Head of caudate nucleus (tissue), 42 donors: ENCODE measurements around the gene EHMT2.
"Not testable (repeated sequence)": the region's sequence is repeated elsewhere in the genome, so short reads cannot be mapped to it uniquely, and the experiment has no call there.

Source experiments
- DNase-seq, 42 donors: peaks; one replicate each; pipeline versions ENCODE4 v3.0.0 to v3.0.0-alpha.2; 2020 to 2021; ENCODE audit warnings: mixed read lengths in 7 of 42
- intact Hi-C: fragments of 100-400 bp; cut with DNase I; formaldehyde crosslinking; loops from one replicate; pipeline ENCODE4 v1.15.0; 2022

EHMT2 gene

DNA sequence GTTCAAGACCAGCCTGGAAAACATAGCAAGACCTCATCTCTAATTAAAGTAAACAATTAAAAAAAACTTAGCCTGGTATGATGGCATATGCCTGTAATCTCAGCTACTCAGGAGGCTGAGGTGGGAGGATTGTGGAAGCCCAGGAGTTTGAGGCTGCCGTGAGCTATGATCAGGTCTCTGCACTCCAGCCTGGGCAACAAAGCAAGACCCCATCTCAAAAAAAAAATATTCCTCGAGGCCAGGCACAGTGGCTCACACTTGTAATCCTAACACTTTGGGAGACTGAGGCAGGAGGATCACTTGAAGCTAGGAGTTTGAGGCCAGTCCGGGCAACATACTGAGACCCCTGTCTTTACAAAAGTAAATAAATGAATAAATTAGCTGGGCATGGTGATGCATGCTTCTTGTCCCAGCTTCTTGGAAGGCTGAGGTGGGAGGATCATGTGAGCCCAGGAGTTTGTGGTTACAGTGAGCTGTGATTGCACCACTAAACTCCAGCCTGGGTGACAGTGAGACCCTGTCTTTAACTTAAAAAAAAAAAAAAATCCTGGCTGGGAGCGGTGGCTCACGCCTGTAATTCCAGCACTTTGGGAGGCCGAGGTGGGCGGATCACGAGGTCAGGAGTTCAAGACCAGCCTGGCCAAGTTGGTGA is 20.7 kb upstream of the EHMT2 start:
- DNase-seq = no peak
- intact Hi-C loops = no loop called here

DNA sequence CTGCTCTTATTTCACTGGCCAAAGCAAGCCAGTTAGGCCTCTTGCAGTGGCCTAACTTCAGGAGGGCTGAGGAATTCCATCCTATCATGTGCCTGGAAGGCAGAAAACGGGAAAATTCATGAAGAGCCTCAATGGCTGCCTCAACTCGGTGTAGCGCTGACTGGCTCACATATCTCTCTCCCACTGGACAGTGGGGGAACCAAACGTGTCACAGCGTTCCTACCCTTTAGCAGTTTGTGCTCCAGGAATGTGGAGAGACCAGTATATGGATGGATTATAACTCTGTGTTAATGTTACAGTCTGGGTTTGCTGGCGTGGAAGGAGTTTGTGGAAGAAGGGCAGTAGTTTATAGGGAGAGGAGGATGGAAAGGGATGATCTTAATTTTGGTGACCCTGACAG is 18.3 kb upstream of the EHMT2 start:
- intact Hi-C loops = no loop called here
- DNase-seq = no peak

DNA sequence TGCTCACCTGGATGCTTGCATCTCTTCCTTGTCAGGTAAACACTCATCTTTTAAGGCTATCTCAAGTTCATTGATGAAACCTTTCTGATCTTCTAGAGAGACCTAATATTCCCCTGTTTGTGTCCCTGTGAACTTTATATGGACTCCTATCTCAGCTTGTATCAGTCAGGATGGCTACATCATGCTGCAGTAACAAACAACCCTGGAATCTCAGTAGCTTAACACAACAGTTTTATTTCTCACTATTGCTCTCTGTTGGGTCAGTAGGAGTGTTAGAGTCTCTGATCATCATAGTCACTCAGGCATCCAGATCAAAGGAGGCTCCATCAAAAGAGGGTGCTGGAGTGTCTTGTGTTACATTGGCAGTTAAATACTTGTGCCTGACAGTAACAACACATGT is 17.9 kb upstream of the EHMT2 start:
- DNase-seq = no peak
- intact Hi-C loops = no loop called here

DNA sequence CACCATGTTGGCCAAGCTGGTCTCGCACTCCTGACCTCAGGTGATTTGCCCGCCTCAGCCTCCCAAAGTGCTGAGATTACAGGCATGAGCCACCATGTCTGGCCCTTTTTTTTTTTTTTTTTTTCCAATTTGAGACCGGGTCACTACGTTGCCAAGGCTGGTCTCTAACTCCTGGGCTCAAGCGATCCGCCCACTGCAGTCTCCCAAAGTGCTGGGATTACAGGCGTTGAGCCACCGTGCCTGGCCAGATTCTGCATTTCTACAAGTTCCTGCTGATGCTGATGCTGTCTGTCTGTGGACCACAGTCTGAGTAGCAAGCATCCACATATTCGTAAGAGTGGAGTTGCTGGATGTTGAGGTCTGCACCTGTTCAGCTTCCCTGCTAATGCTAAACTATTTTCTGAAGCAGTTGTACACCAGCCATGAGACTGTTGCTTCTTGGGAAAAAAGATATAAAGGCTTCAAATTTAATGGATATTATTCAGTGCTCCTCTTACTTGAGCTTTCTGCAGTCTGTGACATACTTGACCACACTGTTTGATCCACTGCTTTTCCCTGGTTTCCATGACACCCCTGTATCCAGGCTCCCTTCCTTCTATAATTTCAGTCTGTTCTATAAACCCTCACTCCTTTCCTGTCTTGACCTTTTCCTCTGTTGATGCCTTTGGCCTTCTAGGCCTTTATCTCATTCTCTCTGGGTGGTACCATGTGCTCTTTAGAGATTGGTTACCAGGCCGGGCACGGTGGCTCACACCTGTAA is 14.5 kb upstream of the EHMT2 start:
- intact Hi-C loops = no loop called here
- no peak for DNase-seq

DNA sequence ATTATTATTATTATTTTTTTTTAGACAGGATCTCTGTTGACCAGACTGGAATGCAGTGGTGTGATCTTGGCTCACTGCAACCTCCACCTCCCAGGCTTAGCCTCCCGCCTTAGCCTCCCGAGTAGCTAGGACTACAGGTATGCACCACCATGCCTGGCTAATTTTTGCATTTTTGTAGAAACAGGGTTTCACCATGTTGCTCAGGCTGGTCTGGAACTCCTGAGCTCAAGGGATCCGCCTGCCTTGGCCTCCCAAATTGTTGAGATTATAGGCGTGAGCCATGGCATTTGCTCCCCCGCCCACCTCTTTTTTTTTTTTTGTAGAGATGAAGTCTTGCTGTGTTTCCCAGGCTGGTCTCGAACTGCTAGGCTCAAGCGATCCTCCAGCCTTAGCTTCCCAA is 11.8 kb upstream of the EHMT2 start:
- DNase-seq, intact Hi-C loops: not testable (repeated sequence)

DNA sequence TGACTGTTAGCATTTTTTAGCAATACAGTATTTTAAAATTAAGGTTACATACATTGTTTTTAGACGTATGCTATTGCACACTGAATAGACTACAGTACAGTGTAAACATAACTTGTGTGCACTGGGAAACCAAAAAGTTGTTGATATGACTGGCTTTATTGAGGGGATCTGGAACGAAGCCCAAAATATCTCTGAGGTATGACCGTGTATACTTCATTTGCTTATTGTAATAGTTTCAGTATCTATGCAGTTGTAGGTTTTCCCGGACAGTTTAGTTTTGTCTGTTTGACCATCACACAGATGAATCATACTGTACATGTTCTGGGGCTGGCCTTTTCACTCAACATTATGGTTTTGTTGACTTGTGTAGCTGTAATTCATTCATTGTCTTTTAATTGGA is 11.3 kb upstream of the EHMT2 start:
- no peak for DNase-seq
- intact Hi-C loops = no loop called here

DNA sequence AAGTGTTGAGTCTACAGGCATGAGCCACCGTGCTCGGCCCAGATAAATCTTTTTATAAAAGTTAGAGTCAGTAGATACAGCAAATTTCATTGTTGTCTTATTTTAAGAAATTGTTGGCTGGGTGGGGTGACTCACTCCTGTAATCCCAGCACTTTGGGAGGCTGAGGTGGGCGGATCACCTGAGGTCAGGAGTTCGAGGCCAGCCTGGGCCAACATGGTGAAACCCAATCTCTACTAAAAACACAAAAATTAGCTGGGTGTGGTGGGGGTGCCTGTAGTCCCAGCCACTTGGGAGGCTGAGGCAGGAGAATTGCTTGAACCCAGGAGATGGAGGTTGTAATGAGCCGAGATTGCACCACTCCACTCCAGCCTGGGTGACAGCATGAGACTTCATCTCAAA is 10.8 kb upstream of the EHMT2 start:
- intact Hi-C loops, DNase-seq: not testable (repeated sequence)

DNA sequence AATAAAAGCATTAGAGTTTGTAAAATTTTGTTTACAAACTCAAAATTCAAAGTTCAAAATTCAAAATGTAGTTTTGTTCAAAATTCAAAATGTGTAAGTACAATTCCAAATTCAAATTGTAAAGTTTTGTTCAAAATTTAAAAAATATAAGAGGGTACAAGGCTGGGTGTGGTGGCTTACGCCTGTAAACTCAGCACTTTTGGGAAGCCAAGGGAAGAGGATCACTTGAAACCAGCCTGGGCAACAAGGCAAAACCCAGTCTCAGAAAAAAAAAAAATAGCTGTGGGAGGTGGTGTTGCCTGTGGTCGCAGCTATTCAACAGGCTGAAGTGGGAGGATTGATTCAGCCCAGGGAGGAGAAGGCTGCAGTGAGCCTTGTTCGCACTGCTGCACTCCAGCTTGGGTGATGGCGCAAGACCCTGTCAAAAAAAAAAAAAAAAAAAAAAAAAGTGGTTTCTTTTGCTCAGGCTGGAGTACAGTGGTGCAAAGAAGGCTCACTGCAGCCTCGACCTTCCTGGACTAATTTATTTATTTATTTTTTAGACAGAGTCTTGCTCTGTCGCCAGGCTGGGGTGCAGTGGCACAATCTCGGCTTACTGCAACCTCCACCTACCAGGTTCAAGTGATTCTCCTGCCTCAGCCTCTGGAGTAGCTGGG is 9.8 kb upstream of the EHMT2 start:
- intact Hi-C loops = no loop called here
- no peak for DNase-seq

DNA sequence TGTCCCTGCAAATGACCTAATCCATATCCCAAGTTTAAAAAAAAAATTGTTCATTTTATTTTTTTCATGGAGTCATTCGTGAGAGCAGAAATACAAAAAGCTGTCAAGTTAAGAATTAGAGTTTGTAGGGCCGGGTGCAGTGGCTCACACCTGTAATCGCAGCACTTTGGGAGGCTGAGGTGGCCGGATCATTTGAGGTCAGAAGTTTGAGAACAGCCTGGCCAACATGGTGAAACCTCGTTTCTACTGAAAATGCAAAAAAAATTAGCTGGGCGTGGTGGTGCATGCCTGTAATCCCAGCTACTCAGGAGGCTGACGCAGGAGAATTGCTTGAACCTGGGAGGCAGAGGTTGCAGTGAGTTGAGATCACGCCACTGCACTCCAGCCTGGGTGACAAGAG is 9.2 kb upstream of the EHMT2 start:
- DNase-seq, intact Hi-C loops: not testable (repeated sequence)

DNA sequence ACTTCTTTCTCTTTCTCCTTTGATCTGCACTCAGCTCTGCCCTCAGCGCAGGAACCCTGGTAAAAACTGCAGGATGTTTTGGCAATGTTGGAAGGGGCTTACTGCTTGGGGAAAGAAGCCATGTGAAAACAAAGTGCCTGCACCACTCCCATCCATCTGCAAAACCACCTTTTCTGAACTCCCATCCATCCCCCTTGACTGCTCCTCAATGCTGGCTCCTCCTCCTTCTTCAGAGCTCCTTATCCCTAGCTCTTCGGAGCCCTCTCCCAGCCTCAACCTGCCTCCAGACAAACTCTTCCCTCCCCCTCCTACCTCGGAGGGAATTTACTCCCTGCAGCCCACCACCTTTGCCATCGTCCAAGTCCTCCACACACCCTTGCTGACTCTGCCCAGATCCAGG is 8.6 kb upstream of the EHMT2 start:
- intact Hi-C loops = no loop called here
- DNase-seq = no peak

DNA sequence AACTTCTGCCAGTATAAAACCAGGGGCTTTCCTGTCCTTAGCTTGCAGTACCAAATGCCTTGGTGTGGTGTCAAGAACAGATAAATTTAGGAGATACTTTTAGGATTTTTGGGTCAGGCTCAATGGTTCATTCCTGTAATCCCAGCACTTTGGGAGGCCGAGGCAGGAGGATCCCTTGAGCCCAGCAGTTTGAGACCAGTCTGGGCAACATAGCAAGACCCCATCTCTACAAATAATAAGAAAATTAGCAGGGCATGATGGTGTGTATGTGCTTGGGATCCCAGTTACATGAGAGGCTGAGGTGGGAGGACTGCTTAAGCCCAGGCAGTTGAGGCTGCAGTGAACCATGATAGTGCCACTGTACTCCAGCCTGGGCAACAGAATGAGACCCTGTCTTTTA is 7.5 kb upstream of the EHMT2 start:
- intact Hi-C loops = no loop called here

DNA sequence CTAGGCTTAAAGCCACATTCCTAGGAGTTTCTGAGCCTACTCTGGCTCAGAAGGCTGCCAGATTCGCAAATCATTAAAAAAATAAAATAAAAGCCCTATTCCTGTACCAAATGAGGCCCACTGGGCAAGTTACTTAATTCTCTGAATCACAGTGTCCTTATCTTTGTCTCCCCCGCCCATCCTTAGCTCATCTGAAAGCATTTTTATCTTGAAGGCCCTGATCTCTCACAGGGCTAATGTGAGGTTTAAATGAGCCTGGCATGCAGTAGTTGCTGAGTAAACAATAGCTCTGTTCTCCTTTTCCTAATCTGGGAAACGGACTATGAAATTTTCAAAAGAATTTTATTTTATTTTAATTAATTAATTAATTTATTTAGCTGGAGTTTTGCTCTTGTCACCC is 6.5 kb upstream of the EHMT2 start:
- intact Hi-C loops = loop anchor here (5.0 kb wide), 1 partner anchor 48 kb away; no protein-coding TSS in a partner anchor
- DNase-seq = no peak

More for the DNA sequence above, 7.5 kb upstream of the EHMT2 start:
- DNase-seq = no peak

DNA sequence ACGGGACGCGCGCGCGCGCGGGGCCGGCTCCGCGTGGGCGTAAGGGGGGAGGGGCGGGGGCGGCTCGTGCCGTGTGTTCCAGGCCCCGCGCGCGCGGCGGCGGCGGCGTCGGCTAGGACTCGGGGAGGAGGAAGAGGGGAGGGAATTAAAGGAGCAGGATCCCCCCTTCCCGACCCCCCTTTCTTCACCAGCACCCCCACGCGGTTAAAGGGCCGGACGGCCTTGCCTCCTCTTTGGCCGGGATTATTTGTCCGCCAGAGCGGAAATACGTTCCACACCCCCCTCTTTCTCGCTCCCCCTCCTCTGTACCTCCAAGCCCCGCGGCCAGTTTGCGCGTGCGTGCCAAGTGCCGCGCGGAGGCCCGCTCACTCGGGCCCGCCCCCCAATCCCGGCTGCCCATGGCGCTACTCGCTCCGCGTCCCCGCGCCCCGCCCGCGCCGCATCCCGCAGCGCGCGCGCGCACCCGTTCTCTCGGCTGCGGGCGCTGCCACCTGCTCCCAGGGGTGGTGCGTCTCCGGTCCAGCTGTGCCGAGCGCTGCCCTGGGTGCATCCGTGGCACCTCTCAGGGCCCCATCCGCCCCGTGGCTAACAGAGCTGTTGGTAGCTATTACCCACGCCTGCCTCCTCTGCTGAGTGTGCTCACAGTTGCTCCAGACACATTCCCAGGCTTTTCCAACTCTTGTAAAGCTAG is 4.6 kb upstream of the EHMT2 start, which contains the start of gene ZBTB12:
Gene ZBTB12 (minus strand): TSS at position 134 of the 691 bp plus-strand sequence. CDS start 781 bp downstream, outside the sequence.
- intact Hi-C loops = loop anchor here (5.0 kb wide), 1 partner anchor 50 kb away; no protein-coding TSS in a partner anchor
- peak; percentile 84 to 98 (median 95) for DNase-seq

DNA sequence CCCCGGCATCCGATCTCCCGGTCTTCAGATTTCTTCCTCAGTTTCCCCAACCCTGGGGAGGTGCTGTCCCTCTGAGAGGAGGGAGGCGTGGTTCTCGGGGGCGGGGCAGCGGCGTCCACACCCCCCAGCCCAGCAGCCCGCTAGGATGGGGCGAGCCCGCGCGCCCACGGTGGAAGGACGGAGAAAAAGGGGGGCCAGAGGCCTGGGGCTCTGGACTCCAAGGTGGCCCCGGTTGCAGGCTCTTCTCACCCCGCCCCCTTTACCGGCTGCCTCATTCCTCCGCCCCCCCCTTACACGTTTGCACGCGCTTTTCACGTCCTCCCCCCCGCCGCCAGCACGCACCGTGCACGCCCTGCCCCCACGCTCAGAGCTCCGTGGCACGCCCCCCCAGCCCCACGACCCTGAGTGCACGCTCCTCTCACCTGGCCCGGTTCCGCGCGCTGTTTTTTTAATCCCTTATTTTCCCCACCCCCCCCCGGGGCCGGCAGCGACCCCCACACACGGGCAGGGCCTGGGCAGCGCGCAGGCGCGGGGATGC is 4.0 kb upstream of the EHMT2 start:
- intact Hi-C loops = loop anchor here (5.0 kb wide), 1 partner anchor 51 kb away; no protein-coding TSS in a partner anchor
- peak in 37 of 42 donors; percentile 32 to 85 (median 71) for DNase-seq

DNA sequence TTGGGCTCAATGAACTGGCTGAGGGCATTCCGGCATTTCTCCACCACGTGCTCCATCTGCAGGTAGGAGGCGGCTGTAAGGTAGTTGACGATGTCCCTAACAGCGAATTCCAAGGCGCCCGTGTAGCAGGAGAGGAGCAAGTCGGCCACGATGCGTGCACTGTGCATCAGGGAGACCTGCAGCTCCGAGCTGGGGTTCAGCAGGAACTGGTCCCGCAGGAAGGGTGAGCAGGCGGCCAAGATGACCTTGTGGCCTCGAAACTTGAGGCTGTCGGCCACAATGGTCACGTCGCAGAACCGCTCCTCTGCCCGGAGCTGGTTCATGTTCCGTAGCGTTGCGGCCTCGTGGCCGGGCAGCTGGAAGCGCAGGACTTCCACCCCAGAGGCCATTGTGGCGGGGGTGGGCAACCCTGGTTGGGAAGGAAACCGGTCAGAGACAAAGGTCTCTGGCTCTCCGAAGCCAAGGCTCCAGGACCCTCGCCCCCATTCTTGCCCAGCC is 3.5 kb upstream of the EHMT2 start:
- peak in 21 of 42 donors; percentile 3 to 47 (median 27) for DNase-seq
- intact Hi-C loops = loop anchor here (5.0 kb wide), 1 partner anchor 51 kb away; no protein-coding TSS in a partner anchor

DNA sequence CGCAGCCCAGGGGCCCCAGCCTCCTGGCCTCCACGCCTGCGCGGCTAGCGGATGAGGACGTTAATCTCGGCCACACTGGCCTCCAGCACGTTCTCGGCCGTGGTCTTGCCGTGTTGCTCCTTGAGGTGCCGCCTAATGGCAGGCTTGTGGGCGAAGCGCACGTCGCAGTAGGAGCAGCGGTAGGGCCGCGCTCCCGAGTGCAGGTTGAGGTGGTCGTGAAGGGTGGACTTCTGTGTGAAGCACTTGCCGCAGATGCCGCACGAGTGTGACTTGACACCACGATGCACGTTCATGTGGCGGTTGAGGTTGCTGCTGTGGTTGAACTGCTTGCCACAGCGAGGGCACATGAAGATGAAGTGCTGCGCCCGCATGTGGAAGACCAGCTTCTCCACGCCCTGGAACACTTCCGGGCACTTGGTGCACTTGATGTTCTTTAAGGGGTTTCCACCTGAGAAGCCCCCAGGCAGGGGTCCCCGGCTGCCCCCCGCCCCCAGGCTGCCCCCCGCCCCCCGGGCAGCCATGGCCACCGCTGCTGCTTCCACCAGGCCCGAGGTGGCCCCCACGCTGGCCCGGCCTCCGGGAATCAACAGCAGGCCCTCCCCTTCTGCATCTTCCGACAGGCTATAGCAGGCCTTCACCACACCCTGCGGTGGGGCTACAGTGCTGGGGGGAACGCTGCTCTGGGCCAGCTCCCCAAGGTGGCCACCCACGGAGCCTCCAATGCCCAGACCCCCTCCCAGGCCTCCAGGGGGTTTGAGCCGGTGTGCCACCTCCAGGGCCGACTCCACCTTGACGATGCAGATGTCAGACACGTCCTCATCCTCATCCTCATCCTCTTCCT is 2.6 kb upstream of the EHMT2 start:
- intact Hi-C loops = loop anchor here (5.0 kb wide), 2 partner anchors 38 to 52 kb away; partner anchors contain the start of gene NEU1
- DNase-seq = peak in 2 of 42 donors; percentile 15 to 18

DNA sequence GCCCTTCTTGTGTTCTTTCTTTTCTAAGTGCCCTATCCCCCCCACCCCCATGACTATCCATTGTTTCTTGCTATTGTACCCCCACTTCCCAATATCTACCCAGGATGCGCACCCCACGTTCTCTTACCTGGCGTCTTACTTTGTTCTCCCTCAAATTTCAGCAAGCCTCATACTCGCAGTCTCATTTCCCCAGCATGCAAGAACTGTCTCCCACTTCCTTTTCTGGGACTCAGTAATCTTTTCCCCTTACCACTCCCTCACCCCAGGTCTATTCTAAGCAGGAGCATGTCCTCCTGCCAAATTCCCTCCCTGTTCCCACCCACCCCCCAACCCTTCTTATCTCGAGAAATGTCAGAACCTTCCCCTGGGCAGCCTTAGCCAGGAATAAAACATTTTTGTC is 1.7 kb upstream of the EHMT2 start:
- DNase-seq = no peak
- intact Hi-C loops = loop anchor here (5.0 kb wide), 1 partner anchor 37 kb away; the partner anchor contains the start of gene NEU1
